GM10248 (cell line): ENCODE measurements around the gene SMAD9.

ENCODE experiments used
- CTCF ChIA-PET: fragments of 300-600 bp; sonication (Branson Sonifier 250); formaldehyde crosslinking; extraction: SDS; loops from one replicate; lab custom pipeline; 2021; ENCODE audit warnings: antibody characterized with exemption; lab: Yijun Ruan, JAX
- POLR2A ChIA-PET: fragments of 350-650 bp; sonication (Branson Sonifier 250); formaldehyde crosslinking; extraction: SDS; loops from one replicate; lab custom pipeline; 2020; ENCODE audit warnings: antibody characterized with exemption; lab: Yijun Ruan, JAX
- DNase-seq: peaks from one replicate; pipeline ENCODE4 v3.0.0; 2012; ENCODE audit errors: extremely low spot score
- CTCF ChIP-seq: IDR thresholded peaks from 2 replicates; pipeline ENCODE4 v1.5.1; 2012; ENCODE audit warnings: mild to moderate bottlenecking, low read depth; ENCODE audit errors: extremely low read depth, missing control alignments, control extremely low read depth

SMAD9 gene

GRCh38 chr13:36818804-36819738 is 101.0 kb downstream of the SMAD9 start, which contains the start of gene RFXAP:
RFXAP (plus strand) TSS chr13:36819222; CDS start chr13:36819358, 136 bp downstream.
- ChIA-PET POLR2A (no interaction called here), CTCF (no interaction called here)
- DNase-seq, result peak; percentile 97
- TF ChIP-seq CTCF, result no peak

GRCh38 chr13:36817996-36818803 is 101.8 kb downstream of the SMAD9 start:
- no peak for TF ChIP-seq CTCF
- ChIA-PET POLR2A (no interaction called here), CTCF (no interaction called here)
- no peak for DNase-seq

GRCh38 chr13:36815062-36815461 is 105.0 kb downstream of the SMAD9 start:
- no peak for DNase-seq
- CTCF ChIA-PET, result interaction anchor here (0.7 to 3.6 kb wide), 7 partner anchors 10 to 175 kb away, joined by 3 to 13 read pairs (median 3); no protein-coding TSS in a partner anchor
- POLR2A ChIA-PET, result no interaction called here
- TF ChIP-seq CTCF, result peak; percentile 8

GRCh38 chr13:36814465-36814864 is 105.6 kb downstream of the SMAD9 start:
- CTCF ChIA-PET, result interaction anchor here (0.7 to 3.6 kb wide), 4 partner anchors 9 to 168 kb away, joined by 3 to 13 read pairs (median 8); no protein-coding TSS in a partner anchor
- no peak for TF ChIP-seq CTCF
- no peak for DNase-seq
- POLR2A ChIA-PET, result no interaction called here

GRCh38 chr13:36813225-36813624 is 106.8 kb downstream of the SMAD9 start:
- ChIA-PET POLR2A (no interaction called here), CTCF (interaction anchor here (1.0 to 3.6 kb wide), 4 partner anchors 8 to 35 kb away, joined by 3 to 13 read pairs (median 4); no protein-coding TSS in a partner anchor)
- DNase-seq, result no peak
- no peak for TF ChIP-seq CTCF

- POLR2A ChIA-PET, result no interaction called here
- DNase-seq, result no peak
- TF ChIP-seq CTCF, result no peak
- CTCF ChIA-PET, result interaction anchor here (1.3 to 2.0 kb wide), 3 partner anchors 8 to 16 kb away, joined by 3 to 7 read pairs (median 6); no protein-coding TSS in a partner anchor
Observed at GRCh38 chr13:36807616-36808015, 112.4 kb downstream of the SMAD9 start.
